Measurements from ENCODE around the gene GALNT13. TPM values are rescaled to one million over a fixed set of nuclear protein-coding genes. Genes with fewer than 3 reads are reported as not detected.

The GALNT13 gene
- total RNA-seq, 1 experiment from 2014 or later = not detected

DNA sequence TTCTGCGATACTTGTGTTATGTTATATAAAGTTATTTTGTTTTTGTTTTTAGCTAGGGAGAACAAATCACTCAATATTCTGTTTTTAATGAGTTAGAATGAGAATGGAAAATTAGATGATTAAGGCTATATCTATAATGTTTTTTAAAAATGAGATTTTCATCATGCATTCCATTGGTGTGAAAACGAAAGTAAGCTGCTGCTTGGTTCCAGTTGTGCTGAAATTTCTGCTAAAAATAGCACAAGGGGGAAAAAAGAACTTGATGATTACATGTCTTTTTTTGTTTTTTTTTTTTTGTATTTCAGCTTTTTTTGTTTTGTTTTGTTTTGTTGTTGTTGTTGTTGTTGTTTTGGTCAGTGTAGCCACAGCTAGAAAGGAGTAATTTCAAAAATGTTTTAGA lies 584.1 kb downstream of the GALNT13 start:
- no peaks in the 10 kb centered on the region for H3K4me1 Mint-ChIP-seq (ENCODE audit: low read depth, unreplicated experiment)
- no peak overlapping the region for H3K4me3 Mint-ChIP-seq (ENCODE audit: low read depth, unreplicated experiment)
- no peak for DNase-seq
- TF ChIP-seq, protein P1, sequence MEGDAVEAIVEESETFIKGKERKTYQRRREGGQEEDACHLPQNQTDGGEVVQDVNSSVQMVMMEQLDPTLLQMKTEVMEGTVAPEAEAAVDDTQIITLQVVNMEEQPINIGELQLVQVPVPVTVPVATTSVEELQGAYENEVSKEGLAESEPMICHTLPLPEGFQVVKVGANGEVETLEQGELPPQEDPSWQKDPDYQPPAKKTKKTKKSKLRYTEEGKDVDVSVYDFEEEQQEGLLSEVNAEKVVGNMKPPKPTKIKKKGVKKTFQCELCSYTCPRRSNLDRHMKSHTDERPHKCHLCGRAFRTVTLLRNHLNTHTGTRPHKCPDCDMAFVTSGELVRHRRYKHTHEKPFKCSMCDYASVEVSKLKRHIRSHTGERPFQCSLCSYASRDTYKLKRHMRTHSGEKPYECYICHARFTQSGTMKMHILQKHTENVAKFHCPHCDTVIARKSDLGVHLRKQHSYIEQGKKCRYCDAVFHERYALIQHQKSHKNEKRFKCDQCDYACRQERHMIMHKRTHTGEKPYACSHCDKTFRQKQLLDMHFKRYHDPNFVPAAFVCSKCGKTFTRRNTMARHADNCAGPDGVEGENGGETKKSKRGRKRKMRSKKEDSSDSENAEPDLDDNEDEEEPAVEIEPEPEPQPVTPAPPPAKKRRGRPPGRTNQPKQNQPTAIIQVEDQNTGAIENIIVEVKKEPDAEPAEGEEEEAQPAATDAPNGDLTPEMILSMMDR (IDR thresholded peaks at IDR 0.05; ENCODE audit: unreplicated experiment) = no peak
- H3K9me3 Mint-ChIP-seq (ENCODE audit: low read depth, unreplicated experiment) = no peaks in the 10 kb centered on the region
- BruUV-seq (replicated peaks) = no TSS peak
- H3K27me3 Mint-ChIP-seq (ENCODE audit: unreplicated experiment) = no peaks in the 10 kb centered on the region
- intact Hi-C loops (cut with micrococcal nuclease; ENCODE audit: unreplicated experiment) = no loop called here
- CTCF ChIA-PET = no interaction called here
- no peak overlapping the region for H3K27ac Mint-ChIP-seq (ENCODE audit: unreplicated experiment)
- no peaks in the 10 kb centered on the region for H3K36me3 Mint-ChIP-seq (ENCODE audit: insufficient read depth, unreplicated experiment)

DNA sequence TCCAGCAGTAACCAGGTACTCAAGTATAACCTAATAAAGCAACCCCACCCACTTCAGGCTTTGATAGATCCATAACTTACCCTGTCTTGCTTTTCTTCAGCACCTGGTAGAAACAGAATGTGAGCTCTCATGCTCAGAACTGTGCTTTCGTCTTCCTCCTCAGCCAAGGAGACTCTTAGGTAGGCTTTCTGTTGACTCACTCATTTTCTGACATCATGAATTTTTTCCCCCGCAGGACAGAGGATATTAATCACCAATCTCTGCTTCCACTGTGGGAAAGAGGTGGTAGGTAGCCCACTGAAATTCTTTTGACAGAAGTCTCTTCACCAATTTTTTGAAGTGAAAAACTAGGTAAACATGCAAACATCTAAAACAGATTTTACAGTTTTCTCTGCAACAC lies 585.6 kb downstream of the GALNT13 start:
- TF ChIP-seq, protein P1 (IDR thresholded peaks at IDR 0.05; ENCODE audit: unreplicated experiment) = no peak
- intact Hi-C loops (cut with micrococcal nuclease; ENCODE audit: unreplicated experiment) = no loop called here
- Mint-ChIP-seq H3K4me3 (ENCODE audit: low read depth, unreplicated experiment) (no peak overlapping the region), H3K36me3 (ENCODE audit: insufficient read depth, unreplicated experiment) (no peaks in the 10 kb centered on the region), H3K9me3 (ENCODE audit: low read depth, unreplicated experiment) (no peaks in the 10 kb centered on the region), H3K4me1 (ENCODE audit: low read depth, unreplicated experiment) (no peaks in the 10 kb centered on the region), H3K27me3 (ENCODE audit: unreplicated experiment) (no peaks in the 10 kb centered on the region), H3K27ac (ENCODE audit: unreplicated experiment) (no peak overlapping the region)
- CTCF ChIA-PET = interaction anchor here (0.6 kb wide), 1 partner anchor 467 kb away, joined by 3 read pairs; no protein-coding TSS in a partner anchor
- BruUV-seq (replicated peaks) = no TSS peak
- DNase-seq = no peak

DNA sequence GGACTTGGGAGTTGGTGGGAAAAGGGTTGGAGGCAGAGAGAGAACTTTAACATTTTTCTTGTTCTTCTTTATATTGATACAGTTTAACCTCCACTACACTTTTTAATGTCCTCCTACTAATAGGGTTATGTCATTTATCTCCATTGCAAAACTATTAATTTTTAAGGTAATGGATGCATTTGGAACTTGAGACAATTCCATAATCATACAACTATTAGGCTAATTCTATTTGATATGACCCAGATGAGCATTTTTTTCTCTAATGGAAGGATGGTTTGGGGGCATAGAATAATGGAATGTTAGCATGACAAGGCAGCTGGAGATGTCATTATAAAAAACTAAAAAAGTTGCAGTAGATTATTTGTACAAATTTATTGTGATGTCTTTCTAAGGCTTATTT lies 587.6 kb downstream of the GALNT13 start:
- BruUV-seq (replicated peaks) = no TSS peak
- Mint-ChIP-seq H3K4me1 (ENCODE audit: low read depth, unreplicated experiment) (no peaks in the 10 kb centered on the region), H3K27me3 (ENCODE audit: unreplicated experiment) (no peaks in the 10 kb centered on the region), H3K27ac (ENCODE audit: unreplicated experiment) (no peak overlapping the region), H3K36me3 (ENCODE audit: insufficient read depth, unreplicated experiment) (no peaks in the 10 kb centered on the region), H3K9me3 (ENCODE audit: low read depth, unreplicated experiment) (no peaks in the 10 kb centered on the region), H3K4me3 (ENCODE audit: low read depth, unreplicated experiment) (no peak overlapping the region)
- CTCF ChIA-PET = no interaction called here
- intact Hi-C loops (cut with micrococcal nuclease; ENCODE audit: unreplicated experiment) = no loop called here
- no peak for DNase-seq
- TF ChIP-seq, protein P1 (IDR thresholded peaks at IDR 0.05; ENCODE audit: unreplicated experiment) = no peak

DNA sequence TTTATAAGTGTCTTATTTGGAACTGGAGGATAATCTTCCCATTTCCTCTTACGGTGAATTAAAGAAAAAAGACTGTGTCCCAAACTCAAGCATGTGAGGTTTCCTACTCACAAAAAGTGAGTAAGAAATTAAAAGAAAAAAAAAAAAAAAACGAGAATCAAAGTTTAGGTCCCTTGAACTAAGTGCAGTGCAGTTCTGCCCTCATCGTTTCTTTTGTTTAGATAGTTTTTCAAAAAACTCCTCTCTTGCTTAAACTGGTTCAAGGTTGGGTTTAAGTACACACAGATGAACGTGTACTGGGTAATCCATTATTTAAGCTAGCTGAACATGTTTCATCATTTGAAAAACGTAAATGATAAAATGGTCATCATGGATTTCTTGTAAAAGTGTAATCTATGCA lies 590.9 kb downstream of the GALNT13 start:
- intact Hi-C loops (cut with micrococcal nuclease; ENCODE audit: unreplicated experiment) = no loop called here
- Mint-ChIP-seq H3K4me1 (ENCODE audit: low read depth, unreplicated experiment) (no peaks in the 10 kb centered on the region), H3K9me3 (ENCODE audit: low read depth, unreplicated experiment) (peaks cover 2% of the 10 kb centered on the region), H3K27me3 (ENCODE audit: unreplicated experiment) (no peaks in the 10 kb centered on the region), H3K27ac (ENCODE audit: unreplicated experiment) (no peak overlapping the region), H3K4me3 (ENCODE audit: low read depth, unreplicated experiment) (no peak overlapping the region), H3K36me3 (ENCODE audit: insufficient read depth, unreplicated experiment) (no peaks in the 10 kb centered on the region)
- no TSS peak for BruUV-seq (replicated peaks)
- CTCF ChIA-PET = no interaction called here
- DNase-seq = no peak
- TF ChIP-seq, protein P1 (IDR thresholded peaks at IDR 0.05; ENCODE audit: unreplicated experiment) = no peak
